ENCODE data around the gene EDC3.

EDC3 gene

GRCh38 chr15:74683758-74684157 lies 12.1 kb downstream of the EDC3 start:
- no peak for DNase-seq (ENCODE audit: low read depth, low spot score)
- ChIA-PET CTCF (interaction anchor here (1.1 to 1.8 kb wide), 2 partner anchors 12 to 49 kb away, joined by 5 to 7 read pairs; partner anchors contain the start of gene EDC3), POLR2A (no interaction called here)
- no peak for TF ChIP-seq CTCF (IDR thresholded peaks at IDR 0.05; ENCODE audit: insufficient read depth, low read length, missing control alignments)
- no peak overlapping the region for H3K4me3 ChIP-seq (ENCODE audit: low read depth, low read length)

DNA sequence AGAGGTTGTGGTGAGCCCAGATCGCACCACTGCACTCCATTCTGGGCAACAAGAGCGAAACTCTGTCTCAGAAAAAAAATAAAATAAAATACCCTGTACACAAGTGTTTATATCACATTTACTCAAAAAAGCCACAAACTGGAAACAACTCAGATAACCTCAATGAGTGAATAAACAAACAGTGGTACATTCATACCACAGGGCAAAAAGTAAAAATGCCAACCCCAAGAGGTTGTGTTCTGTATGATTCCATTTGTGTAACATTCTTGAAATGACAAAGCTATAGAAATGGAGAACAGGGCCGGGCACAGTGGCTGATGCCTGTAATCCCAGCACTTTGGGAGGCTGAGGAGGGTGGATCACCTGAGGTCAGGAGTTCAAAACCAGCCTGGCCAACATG lies 12.9 kb downstream of the EDC3 start:
- TF ChIP-seq CTCF (IDR thresholded peaks at IDR 0.05; ENCODE audit: insufficient read depth, low read length, missing control alignments) = no peak
- H3K4me3 ChIP-seq (ENCODE audit: low read depth, low read length) = no peak overlapping the region
- no peak for DNase-seq (ENCODE audit: low read depth, low spot score)
- CTCF ChIA-PET = interaction anchor here (0.9 to 1.8 kb wide), 4 partner anchors 49 to 88 kb away, joined by 3 to 7 read pairs (median 4); no protein-coding TSS in a partner anchor
- POLR2A ChIA-PET = no interaction called here

- no peak for DNase-seq (ENCODE audit: low read depth, low spot score)
- ChIA-PET CTCF (interaction anchor here (1.2 kb wide), 1 partner anchor 49 kb away, joined by 3 read pairs; no protein-coding TSS in a partner anchor), POLR2A (no interaction called here)
- TF ChIP-seq CTCF (IDR thresholded peaks at IDR 0.05; ENCODE audit: insufficient read depth, low read length, missing control alignments) = no peak
- no peak overlapping the region for H3K4me3 ChIP-seq (ENCODE audit: low read depth, low read length)
These were observed 15.4 kb downstream of the EDC3 start for GRCh38 chr15:74680456-74680855.

- no peak for DNase-seq (ENCODE audit: low read depth, low spot score)
- CTCF ChIA-PET = interaction anchor here (1.4 kb wide), 1 partner anchor 92 kb away, joined by 3 read pairs; no protein-coding TSS in a partner anchor
- POLR2A ChIA-PET = no interaction called here
These were observed 19.0 kb downstream of the EDC3 start for GRCh38 chr15:74676801-74677200.

GRCh38 chr15:74674161-74674560 lies 21.7 kb downstream of the EDC3 start:
- DNase-seq (ENCODE audit: low read depth, low spot score) = no peak
- ChIA-PET POLR2A (no interaction called here), CTCF (no interaction called here)
- H3K4me3 ChIP-seq (ENCODE audit: low read depth, low read length) = no peak overlapping the region
- no peak for TF ChIP-seq CTCF (IDR thresholded peaks at IDR 0.05; ENCODE audit: insufficient read depth, low read length, missing control alignments)

More at GRCh38 chr15:74676801-74677200, 19.0 kb downstream of the EDC3 start:
- TF ChIP-seq CTCF (IDR thresholded peaks at IDR 0.05; ENCODE audit: insufficient read depth, low read length, missing control alignments) = no peak
- H3K4me3 ChIP-seq (ENCODE audit: low read depth, low read length) = no peak overlapping the region

GRCh38 chr15:74669627-74670026 lies 26.2 kb downstream of the EDC3 start:
- no peak for TF ChIP-seq CTCF (IDR thresholded peaks at IDR 0.05; ENCODE audit: insufficient read depth, low read length, missing control alignments)
- no peak for DNase-seq (ENCODE audit: low read depth, low spot score)
- CTCF ChIA-PET = interaction anchor here (0.8 to 1.7 kb wide), 2 partner anchors 9 to 99 kb away, joined by 3 to 4 read pairs; no protein-coding TSS in a partner anchor
- POLR2A ChIA-PET = interaction anchor here (0.6 kb wide), 1 partner anchor 13 kb away, joined by 3 read pairs; no protein-coding TSS in a partner anchor
- H3K4me3 ChIP-seq (ENCODE audit: low read depth, low read length) = no peak overlapping the region
